GM12864 (cell line): ENCODE data around the gene SPDYA.

Source experiments
- DNase-seq: peaks from one replicate; pipeline ENCODE4 v3.0.0-alpha.2; 2011; ENCODE audit warnings: low read depth
- H3K4me3 ChIP-seq: 2 replicates; pipeline ENCODE4 v1.5.1; 2011; ENCODE audit warnings: mild to moderate bottlenecking, low read depth, low read length, control low read depth
- TF ChIP-seq, protein P1 (sequence below): IDR thresholded peaks from 2 replicates; pipeline ENCODE4 v1.5.1; 2011; ENCODE audit warnings: low read depth, mild to moderate bottlenecking, moderate library complexity, low read length, control low read depth, inconsistent platforms; ENCODE audit errors: missing control alignments

The SPDYA gene

DNA sequence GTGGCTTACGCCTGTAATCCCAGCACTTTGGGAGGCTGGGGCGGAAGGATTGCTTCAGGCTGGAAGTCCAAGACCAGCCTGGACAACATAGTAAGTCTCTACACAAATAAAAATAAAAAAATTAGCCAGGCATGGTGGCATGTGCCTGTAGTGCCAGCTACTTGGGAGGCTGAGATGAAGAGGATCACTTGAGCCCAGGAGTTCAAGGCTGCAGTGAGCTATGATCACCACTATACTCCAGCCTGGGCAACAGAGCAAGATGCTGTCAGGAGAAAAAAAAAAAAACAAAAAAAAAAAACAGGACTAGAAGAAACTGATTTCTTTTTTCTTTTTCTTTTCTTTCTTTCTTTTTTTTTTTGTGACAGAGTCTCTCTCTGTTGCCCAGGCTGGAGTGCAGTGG lies 13.6 kb downstream of the SPDYA start:
- DNase-seq = no peak
- TF ChIP-seq, protein P1, sequence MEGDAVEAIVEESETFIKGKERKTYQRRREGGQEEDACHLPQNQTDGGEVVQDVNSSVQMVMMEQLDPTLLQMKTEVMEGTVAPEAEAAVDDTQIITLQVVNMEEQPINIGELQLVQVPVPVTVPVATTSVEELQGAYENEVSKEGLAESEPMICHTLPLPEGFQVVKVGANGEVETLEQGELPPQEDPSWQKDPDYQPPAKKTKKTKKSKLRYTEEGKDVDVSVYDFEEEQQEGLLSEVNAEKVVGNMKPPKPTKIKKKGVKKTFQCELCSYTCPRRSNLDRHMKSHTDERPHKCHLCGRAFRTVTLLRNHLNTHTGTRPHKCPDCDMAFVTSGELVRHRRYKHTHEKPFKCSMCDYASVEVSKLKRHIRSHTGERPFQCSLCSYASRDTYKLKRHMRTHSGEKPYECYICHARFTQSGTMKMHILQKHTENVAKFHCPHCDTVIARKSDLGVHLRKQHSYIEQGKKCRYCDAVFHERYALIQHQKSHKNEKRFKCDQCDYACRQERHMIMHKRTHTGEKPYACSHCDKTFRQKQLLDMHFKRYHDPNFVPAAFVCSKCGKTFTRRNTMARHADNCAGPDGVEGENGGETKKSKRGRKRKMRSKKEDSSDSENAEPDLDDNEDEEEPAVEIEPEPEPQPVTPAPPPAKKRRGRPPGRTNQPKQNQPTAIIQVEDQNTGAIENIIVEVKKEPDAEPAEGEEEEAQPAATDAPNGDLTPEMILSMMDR = no peak
- no peak overlapping the region for H3K4me3 ChIP-seq

DNA sequence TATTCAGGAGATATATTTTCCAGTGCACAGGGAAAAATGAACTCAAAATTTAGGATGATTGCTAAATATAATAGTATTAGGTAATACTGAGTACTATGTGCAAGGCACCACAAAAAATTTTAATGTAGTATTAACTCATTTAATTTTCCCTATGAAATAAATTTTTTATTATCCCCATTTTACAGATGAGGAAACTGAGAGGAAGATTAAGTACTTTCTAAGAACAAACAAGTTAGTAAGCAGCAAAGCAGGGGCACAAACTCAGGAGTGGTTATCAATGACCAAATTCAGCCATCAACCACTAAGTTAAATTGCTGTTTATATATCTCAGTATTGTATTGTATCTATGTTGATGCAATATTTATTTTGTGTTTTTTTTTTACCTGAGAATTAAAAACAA lies 14.2 kb downstream of the SPDYA start:
- H3K4me3 ChIP-seq = no peak overlapping the region
- no peak for DNase-seq
- TF ChIP-seq, protein P1 = no peak

DNA sequence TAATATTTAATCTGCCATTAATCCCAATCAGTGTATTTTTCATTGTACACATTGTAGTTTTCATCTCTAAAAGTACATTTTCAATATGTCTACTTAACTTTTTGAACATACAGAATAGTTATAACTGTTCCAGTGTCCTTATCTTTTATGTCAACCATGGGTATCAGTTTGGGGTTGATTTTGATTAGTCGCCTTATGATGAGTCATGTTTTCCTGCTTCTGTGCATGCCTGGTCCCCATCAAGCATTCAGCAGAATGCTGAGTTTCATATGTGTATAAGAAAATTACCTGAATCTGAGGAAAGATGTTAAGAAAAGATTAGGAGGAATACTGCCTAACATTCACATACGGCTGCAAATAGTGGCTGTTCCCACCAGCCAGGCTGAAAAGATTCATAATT lies 17.7 kb downstream of the SPDYA start:
- TF ChIP-seq, protein P1 = no peak
- DNase-seq = no peak
- H3K4me3 ChIP-seq = no peak overlapping the region

DNA sequence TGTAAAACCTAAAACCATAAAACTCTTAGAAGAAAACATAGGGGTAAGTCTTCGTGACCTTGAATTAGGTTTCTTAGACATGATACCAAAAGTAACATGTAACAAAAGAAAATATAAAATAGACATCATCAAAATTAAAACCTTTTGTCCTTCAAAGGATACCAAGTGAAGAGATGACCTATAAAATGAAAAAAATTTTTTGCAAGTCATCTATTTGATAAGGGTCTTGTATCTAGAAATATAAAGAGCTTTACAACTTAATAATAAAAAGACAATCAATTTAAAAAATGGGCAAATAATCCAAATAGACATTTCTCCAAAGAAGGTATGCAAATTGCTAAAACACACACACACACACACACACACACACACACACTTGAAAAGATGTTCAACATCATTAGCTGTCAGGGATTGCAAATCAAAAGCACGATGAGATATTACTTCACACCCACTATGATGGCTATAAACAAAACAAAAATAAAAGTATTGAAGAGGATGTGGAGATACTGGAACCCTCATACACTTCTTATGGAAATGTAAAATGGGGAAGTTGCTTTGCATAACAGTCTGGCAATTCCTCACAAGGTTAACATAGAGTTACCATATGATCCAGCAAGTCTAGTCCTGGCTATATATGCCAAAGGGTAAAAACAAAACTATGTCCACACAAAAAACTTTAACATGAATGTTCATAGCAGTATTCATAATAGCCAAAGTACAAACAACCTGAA lies 23.3 kb downstream of the SPDYA start:
- H3K4me3 ChIP-seq = no peak overlapping the region
- DNase-seq = no peak
- TF ChIP-seq, protein P1 = no peak

DNA sequence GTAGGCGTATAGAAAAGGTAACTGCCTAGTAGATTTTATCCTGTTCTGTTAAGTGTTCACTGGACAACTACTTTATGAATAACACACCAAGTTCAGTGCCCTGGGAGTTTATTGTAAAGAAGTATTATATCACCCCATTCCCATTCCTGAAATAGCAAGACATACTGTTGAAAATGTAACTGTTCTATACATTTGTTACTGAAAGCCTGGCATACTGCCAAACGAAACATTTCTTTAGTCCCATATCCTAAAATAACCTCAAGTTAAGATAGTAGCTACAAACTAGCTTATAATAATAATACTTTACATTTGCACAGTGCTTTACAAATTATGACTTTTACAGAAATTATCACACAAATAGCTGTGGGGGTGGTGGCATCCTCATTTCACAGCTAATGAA lies 25.1 kb downstream of the SPDYA start:
- no peak overlapping the region for H3K4me3 ChIP-seq
- DNase-seq = no peak
- TF ChIP-seq, protein P1 = no peak

DNA sequence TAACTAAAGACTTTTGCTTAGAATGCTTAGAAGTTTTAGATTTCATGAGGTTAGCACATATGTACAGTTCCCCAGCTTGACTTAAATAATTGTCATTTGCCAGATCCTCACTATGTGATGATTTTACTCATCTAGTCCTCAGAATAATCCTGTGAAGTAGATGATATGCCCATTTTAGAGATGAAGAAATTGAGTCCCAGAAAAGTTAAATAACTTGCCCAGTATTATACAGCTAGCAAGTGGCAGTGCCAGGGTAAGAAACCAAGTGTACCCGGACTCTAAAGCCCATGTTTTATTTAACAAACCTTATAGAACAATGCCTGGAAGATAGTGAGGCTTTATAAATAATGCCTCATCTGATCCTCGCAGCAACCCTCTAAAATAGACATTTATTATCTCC lies 28.3 kb downstream of the SPDYA start:
- no peak for DNase-seq
- no peak overlapping the region for H3K4me3 ChIP-seq
- TF ChIP-seq, protein P1 = no peak

DNA sequence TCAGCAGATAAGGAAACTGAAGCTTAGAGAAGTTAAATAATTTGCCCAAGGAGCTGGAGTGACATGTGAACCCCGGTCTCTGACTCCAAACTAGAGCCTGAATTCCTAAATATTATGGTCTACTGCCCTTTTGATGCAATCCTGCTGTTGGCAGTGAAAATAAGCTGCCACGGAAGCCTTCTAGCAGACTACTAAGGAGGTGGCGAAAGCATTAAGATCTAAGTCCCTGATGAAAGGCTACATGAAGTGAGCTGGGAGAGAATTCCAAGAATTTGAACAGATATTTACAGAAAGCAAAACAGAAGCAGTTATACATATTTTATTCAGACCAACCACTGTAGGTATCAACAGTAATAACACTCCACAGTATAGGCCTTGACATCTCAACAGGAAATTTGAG lies 31.4 kb downstream of the SPDYA start:
- H3K4me3 ChIP-seq = no peak overlapping the region
- TF ChIP-seq, protein P1 = no peak
- DNase-seq = no peak
